DOHH2 (cell line): ENCODE results near the gene WDR64.

ENCODE experiments used
- H3F3A ChIP-seq: fragments of 200-600 bp; sonication (generic), shearing (Covaris generic); 2 replicates; pipeline ENCODE4 v1.6.0; 2016; ENCODE audit warnings: antibody characterized with exemption, mild to moderate bottlenecking; ENCODE audit not compliant: control insufficient read depth, insufficient read depth
- H3K27ac ChIP-seq: fragments of 200-600 bp; sonication (generic); 2 replicates; pipeline ENCODE4 v1.5.1; 2014; ENCODE audit warnings: low read depth, mild to moderate bottlenecking, low read length, moderate library complexity
- H3K27me3 ChIP-seq: fragments of 200-600 bp; sonication (generic); 2 replicates; pipeline ENCODE4 v1.6.1; 2014; ENCODE audit warnings: mild to moderate bottlenecking, low read length, mixed read lengths; ENCODE audit not compliant: control insufficient read depth
- H3K36me3 ChIP-seq: fragments of 200-600 bp; sonication (generic); 2 replicates; pipeline ENCODE4 v1.6.1; 2014; ENCODE audit warnings: mild to moderate bottlenecking, low read length, moderate library complexity, mixed read lengths; ENCODE audit not compliant: control insufficient read depth
- H3K4me1 ChIP-seq: fragments of 200-600 bp; sonication (generic); 2 replicates; pipeline ENCODE4 v1.6.1; 2014; ENCODE audit warnings: mild to moderate bottlenecking, low read length, mixed read lengths; ENCODE audit not compliant: control insufficient read depth
- H3K4me2 ChIP-seq: fragments of 200-600 bp; sonication (generic); 2 replicates; pipeline ENCODE4 v1.6.0; 2014; ENCODE audit warnings: mild to moderate bottlenecking, low read length, moderate library complexity
- H3K4me3 ChIP-seq: fragments of 200-600 bp; sonication (generic); 2 replicates; pipeline ENCODE4 v1.5.1; 2014; ENCODE audit warnings: mild to moderate bottlenecking, low read length, mixed read lengths
- H3K79me2 ChIP-seq: fragments of 200-600 bp; sonication (generic); 2 replicates; pipeline ENCODE4 v1.6.1; 2014; ENCODE audit warnings: mild to moderate bottlenecking, low read length, mixed read lengths; ENCODE audit not compliant: control insufficient read depth
- H3K9me2 ChIP-seq: fragments of 200-600 bp; sonication (generic); replicated peaks from 2 replicates; pipeline ENCODE4 v1.6.1; 2014; ENCODE audit warnings: mild to moderate bottlenecking, low read length, mixed read lengths; ENCODE audit not compliant: control insufficient read depth
- H3K9me3 ChIP-seq: fragments of 200-600 bp; sonication (generic); 2 replicates; pipeline ENCODE4 v1.6.1; 2014; ENCODE audit warnings: antibody characterized with exemption, low read length, mixed read lengths; ENCODE audit not compliant: control insufficient read depth, insufficient read depth
- H4K20me1 ChIP-seq: fragments of 200-600 bp; sonication (generic); 2 replicates; pipeline ENCODE4 v1.6.0; 2014; ENCODE audit warnings: low read depth, mild to moderate bottlenecking, antibody characterized with exemption, low read length, moderate library complexity; ENCODE audit not compliant: control insufficient read depth, insufficient read depth
- EZH2phosphoT487 ChIP-seq: fragments of 200-600 bp; sonication (generic); IDR thresholded peaks from 2 replicates; pipeline ENCODE4 v1.6.1; 2017; ENCODE audit warnings: borderline replicate concordance, mild to moderate bottlenecking, antibody characterized with exemption, low read length, moderate library complexity, mixed read lengths
- TF ChIP-seq, protein P1 (sequence below): fragments of 200-600 bp; sonication (generic); IDR thresholded peaks from one replicate; pipeline ENCODE4 v1.5.1; 2014; ENCODE audit warnings: antibody characterized with exemption, mild to moderate bottlenecking, low read depth, low read length; ENCODE audit not compliant: poor library complexity, severe bottlenecking

The WDR64 gene

DNA sequence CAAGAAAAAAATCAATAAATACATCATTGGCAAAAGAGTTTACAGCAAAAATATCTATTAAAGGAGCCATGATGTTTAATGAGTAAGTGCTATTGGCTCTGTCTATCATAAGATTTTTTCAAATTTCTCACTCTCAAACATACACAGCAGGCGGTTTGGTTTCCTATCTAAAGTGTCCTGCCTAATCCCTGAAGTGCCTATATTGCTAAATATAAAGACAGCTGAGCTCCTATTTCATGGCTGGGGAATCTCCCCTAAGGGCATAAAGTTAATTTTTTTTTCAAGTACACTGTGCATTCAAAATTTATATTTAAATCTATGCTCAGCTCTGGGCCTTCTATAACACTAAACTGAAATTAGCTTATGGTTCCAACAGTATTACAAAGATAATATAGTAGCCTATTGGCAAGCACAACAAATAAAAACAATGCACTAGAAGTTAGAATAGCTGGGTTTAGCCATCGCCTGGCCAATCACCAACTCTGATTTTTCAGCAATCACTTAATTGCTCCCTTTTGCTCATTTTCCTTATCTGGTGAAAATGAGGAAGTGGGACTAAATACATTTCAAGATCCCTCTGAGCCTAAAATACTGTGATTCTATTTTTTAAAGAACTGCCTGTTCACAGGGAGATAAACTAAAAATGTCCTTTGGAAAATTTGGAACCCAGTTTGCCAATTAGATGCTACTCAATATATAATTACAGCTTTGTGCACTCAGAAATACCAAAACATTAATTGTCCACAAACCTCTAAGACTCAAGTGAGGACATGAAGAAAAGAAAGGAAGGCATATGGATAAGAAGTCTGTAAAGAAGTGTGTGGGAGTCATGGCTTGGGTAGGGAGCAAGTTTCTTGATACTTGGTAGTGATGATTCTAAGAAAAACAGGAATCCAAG lies 62.5 kb downstream of the WDR64 start:
- no peak overlapping the region for H3K4me2 ChIP-seq
- H3F3A ChIP-seq: no peaks in the 10 kb centered on the region

DNA sequence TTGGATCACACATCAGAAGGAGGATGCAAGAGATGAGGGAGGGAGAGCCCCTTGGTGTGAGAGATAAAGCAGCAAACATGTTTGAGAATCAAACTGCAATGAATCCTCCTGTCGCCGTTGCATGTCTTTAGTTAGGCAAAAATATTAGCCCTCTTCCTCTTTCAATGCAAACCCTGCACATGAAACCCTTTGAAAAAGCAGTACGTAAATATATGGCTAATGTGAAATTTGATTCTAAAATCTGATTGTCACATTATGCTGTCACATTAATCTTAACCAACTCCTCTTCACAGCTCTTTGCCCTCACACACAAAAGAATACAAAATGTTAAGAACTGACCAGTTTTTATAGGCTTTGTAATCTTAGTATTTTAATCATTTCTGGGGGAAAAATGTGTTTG lies 63.4 kb downstream of the WDR64 start:
- TF ChIP-seq EZH2phosphoT487: no peak
- TF ChIP-seq, protein P1, sequence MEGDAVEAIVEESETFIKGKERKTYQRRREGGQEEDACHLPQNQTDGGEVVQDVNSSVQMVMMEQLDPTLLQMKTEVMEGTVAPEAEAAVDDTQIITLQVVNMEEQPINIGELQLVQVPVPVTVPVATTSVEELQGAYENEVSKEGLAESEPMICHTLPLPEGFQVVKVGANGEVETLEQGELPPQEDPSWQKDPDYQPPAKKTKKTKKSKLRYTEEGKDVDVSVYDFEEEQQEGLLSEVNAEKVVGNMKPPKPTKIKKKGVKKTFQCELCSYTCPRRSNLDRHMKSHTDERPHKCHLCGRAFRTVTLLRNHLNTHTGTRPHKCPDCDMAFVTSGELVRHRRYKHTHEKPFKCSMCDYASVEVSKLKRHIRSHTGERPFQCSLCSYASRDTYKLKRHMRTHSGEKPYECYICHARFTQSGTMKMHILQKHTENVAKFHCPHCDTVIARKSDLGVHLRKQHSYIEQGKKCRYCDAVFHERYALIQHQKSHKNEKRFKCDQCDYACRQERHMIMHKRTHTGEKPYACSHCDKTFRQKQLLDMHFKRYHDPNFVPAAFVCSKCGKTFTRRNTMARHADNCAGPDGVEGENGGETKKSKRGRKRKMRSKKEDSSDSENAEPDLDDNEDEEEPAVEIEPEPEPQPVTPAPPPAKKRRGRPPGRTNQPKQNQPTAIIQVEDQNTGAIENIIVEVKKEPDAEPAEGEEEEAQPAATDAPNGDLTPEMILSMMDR: no peak

More for the DNA sequence above, 62.5 kb downstream of the WDR64 start:
- TF ChIP-seq EZH2phosphoT487: no peak
- TF ChIP-seq, protein P1: no peak
- no peaks in the 10 kb centered on the region for H3K36me3 ChIP-seq
- no peaks in the 10 kb centered on the region for H3K9me2 ChIP-seq
- H3K4me1 ChIP-seq: peaks cover 4% of the 10 kb centered on the region
- H3K9me3 ChIP-seq: no peaks in the 10 kb centered on the region
- H4K20me1 ChIP-seq: no peaks in the 10 kb centered on the region
- H3K79me2 ChIP-seq: no peaks in the 10 kb centered on the region
- H3K27me3 ChIP-seq: no peaks in the 10 kb centered on the region
- no peak overlapping the region for H3K4me3 ChIP-seq
- H3K27ac ChIP-seq: no peak overlapping the region

DNA sequence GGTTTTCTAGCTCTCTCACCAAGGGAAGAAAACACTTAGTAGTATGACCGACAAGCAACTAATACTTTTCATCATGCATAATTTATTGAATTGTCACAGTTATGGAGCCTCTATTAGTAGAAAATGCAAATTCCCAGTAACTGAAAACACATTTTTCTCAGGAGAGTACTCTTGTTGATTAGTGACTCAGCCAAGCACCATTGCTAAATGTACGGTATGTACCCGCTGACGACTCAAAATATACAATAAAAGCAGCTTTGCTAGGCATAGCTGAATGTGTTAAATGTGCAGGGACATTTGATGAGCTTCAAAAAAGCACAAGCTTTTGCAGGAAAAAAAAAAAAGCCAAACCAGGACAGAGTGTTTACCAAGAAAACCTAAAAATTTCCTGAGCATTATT lies 63.9 kb downstream of the WDR64 start:
- Histone ChIP-seq H3F3A (no peaks in the 10 kb centered on the region), H3K4me2 (no peak overlapping the region), H3K27me3 (no peaks in the 10 kb centered on the region), H3K79me2 (no peaks in the 10 kb centered on the region), H3K4me3 (no peak overlapping the region), H4K20me1 (no peaks in the 10 kb centered on the region), H3K4me1 (peaks cover 4% of the 10 kb centered on the region), H3K27ac (no peak overlapping the region), H3K9me2 (no peaks in the 10 kb centered on the region), H3K36me3 (no peaks in the 10 kb centered on the region), H3K9me3 (no peaks in the 10 kb centered on the region)
- TF ChIP-seq, protein P1: no peak
- TF ChIP-seq EZH2phosphoT487: no peak

More for the DNA sequence above, 63.4 kb downstream of the WDR64 start:
- H3F3A ChIP-seq: no peaks in the 10 kb centered on the region
- no peak overlapping the region for H3K27ac ChIP-seq
- H3K27me3 ChIP-seq: no peaks in the 10 kb centered on the region
- no peak overlapping the region for H3K4me2 ChIP-seq
- no peaks in the 10 kb centered on the region for H4K20me1 ChIP-seq
- no peaks in the 10 kb centered on the region for H3K9me3 ChIP-seq
- no peaks in the 10 kb centered on the region for H3K36me3 ChIP-seq
- no peaks in the 10 kb centered on the region for H3K9me2 ChIP-seq
- H3K4me3 ChIP-seq: no peak overlapping the region
- peaks cover 4% of the 10 kb centered on the region for H3K4me1 ChIP-seq
- no peaks in the 10 kb centered on the region for H3K79me2 ChIP-seq
